K562 (cell line): ENCODE measurements around the gene LGALS16. TPM values are rescaled to one million over a fixed set of nuclear protein-coding genes. Genes with fewer than 3 reads are reported as not detected.

Source experiments
- ATAC-seq: fragments of 200-7000 bp; cut with Tn5 transposase; 3 replicates; pipeline ENCODE4 v1.9.1; 2020; ENCODE audit warnings: moderate library complexity
- BruUV-seq: library from RNA; stranded (reverse); fragments of 400-500 nt; replicated peaks from 2 replicates; lab custom pipeline; 2021; lab: Mats Ljungman, UMichigan
- CTCF ChIA-PET: fragments of 300-600 bp; formaldehyde crosslinking; extraction: SDS; loops from one replicate; lab custom pipeline; 2021; ENCODE audit warnings: low intra/inter-chr PET ratio; lab: Yijun Ruan, JAX
- POLR2A ChIA-PET: fragments of 300-600, 350-650 bp; sonication (Branson Sonifier 250); formaldehyde crosslinking; extraction: SDS; loops from one replicate; lab custom pipeline; 2021; ENCODE audit warnings: antibody characterized with exemption, inconsistent platforms; lab: Yijun Ruan, JAX
- DNase-seq, 4 experiments: peaks; one replicate each; pipeline versions ENCODE4 v3.0.0 to v3.0.0-alpha.2; 2011 to 2018; ENCODE audit warnings: low spot score in 3 of 4, mixed read lengths in 3 of 4; ENCODE audit errors: extremely low read depth in 1 of 4
- FAIRE-seq: peaks from 2 replicates; lab custom pipeline; 2011; peaks lifted over from hg19 to GRCh38; lab: Jason Lieb, UNC
- H2AFZ ChIP-seq: 2 replicates; pipeline ENCODE4 v1.6.0; 2011; ENCODE audit warnings: low read depth, low read length, control low read depth, inconsistent platforms
- H3K27ac ChIP-seq: fragments of 200-600 bp; 3 replicates; pipeline ENCODE4 v1.8.0; 2011; ENCODE audit warnings: low read depth, mild to moderate bottlenecking, control low read depth, inconsistent platforms, low read length, moderate library complexity, mixed read lengths; ENCODE audit errors: extremely low read depth
- H3K27me3 ChIP-seq, 2 experiments: fragments of 300-600 bp in 1 of 2; 2 replicates in 1 of 2; 3 replicates in 1 of 2; pipeline versions ENCODE4 v1.6.0 to v1.8.0; 2011; ENCODE audit warnings: inconsistent platforms in 2 of 2, low read length in 2 of 2, mild to moderate bottlenecking in 1 of 2, mixed read lengths in 1 of 2, moderate library complexity in 1 of 2; ENCODE audit not compliant: control insufficient read depth in 2 of 2, insufficient read depth in 2 of 2
- H3K36me3 ChIP-seq: fragments of 300-600 bp; 3 replicates; pipeline ENCODE4 v1.8.0; 2011; ENCODE audit warnings: mild to moderate bottlenecking, low read length, inconsistent platforms; ENCODE audit not compliant: control insufficient read depth, insufficient read depth
- H3K4me1 ChIP-seq, 2 experiments: fragments of 200-600 bp in 1 of 2; replicated peaks in 1 of 2; 2 replicates in 1 of 2; 3 replicates in 1 of 2; pipeline versions ENCODE4 v1.5.1 to v1.8.0; 2011; ENCODE audit warnings: inconsistent platforms in 2 of 2, low read length in 2 of 2, mild to moderate bottlenecking in 1 of 2, mixed read lengths in 1 of 2, moderate library complexity in 1 of 2; ENCODE audit not compliant: control insufficient read depth in 2 of 2, insufficient read depth in 2 of 2
- H3K4me2 ChIP-seq: 2 replicates; pipeline ENCODE4 v1.6.1; 2011; ENCODE audit warnings: low read length, control low read depth, inconsistent platforms, mixed read lengths; ENCODE audit not compliant: insufficient read depth
- H3K4me3 ChIP-seq: fragments of 200-600 bp; sonication (generic), shearing (Covaris generic); 2 replicates; pipeline ENCODE4 v1.5.1; 2016; ENCODE audit warnings: control low read depth, inconsistent platforms
- H3K79me2 ChIP-seq: fragments of 200-600 bp; 3 replicates; pipeline ENCODE4 v1.8.0; 2011; ENCODE audit warnings: low read length, inconsistent platforms; ENCODE audit not compliant: control insufficient read depth, insufficient read depth
- H3K9ac ChIP-seq, 2 experiments: 2 replicates each; pipeline versions ENCODE4 v1.6.0 to v1.6.1; 2011; ENCODE audit warnings: low read depth in 2 of 2, low read length in 2 of 2, control low read depth in 1 of 2, inconsistent platforms in 1 of 2, mild to moderate bottlenecking in 1 of 2, mixed read lengths in 1 of 2; ENCODE audit not compliant: insufficient read depth in 1 of 2
- H3K9me1 ChIP-seq: one replicate; pipeline ENCODE4 v1.6.0; 2011; ENCODE audit warnings: inconsistent platforms, mild to moderate bottlenecking, low read length, moderate library complexity; ENCODE audit not compliant: control insufficient read depth, insufficient read depth
- H3K9me3 ChIP-seq: replicated peaks from 2 replicates; pipeline ENCODE4 v1.5.1; 2011; ENCODE audit warnings: low read depth, low read length, inconsistent platforms; ENCODE audit not compliant: control insufficient read depth, insufficient read depth
- H4K20me1 ChIP-seq: replicated peaks from 2 replicates; pipeline ENCODE4 v1.6.1; 2011; ENCODE audit warnings: low read length, inconsistent platforms, mixed read lengths; ENCODE audit not compliant: control insufficient read depth, insufficient read depth
- ELF2 ChIP-seq: fragments of 250-450 bp; sonication (Bioruptor Pico); IDR thresholded peaks from 2 replicates; pipeline ENCODE4 v1.5.0; 2021; ENCODE audit warnings: mild to moderate bottlenecking
- ESRRB ChIP-seq: fragments of 250-450 bp; sonication (Bioruptor Pico); IDR thresholded peaks from 2 replicates; pipeline ENCODE4 v1.5.0; 2020; ENCODE audit warnings: mild to moderate bottlenecking, moderate library complexity, borderline replicate concordance
- EZH2 ChIP-seq: IDR thresholded peaks from 2 replicates; pipeline ENCODE4 v1.6.1; 2012; ENCODE audit warnings: low read depth, mild to moderate bottlenecking, inconsistent platforms, low read length, borderline replicate concordance
- GABPB1 ChIP-seq: sonication (generic); formaldehyde crosslinking; IDR thresholded peaks from 2 replicates; pipeline ENCODE4 v1.8.0; 2022; ENCODE audit warnings: mild to moderate bottlenecking, missing genetic modification reagents
- HES1 ChIP-seq: fragments of 450-650 bp; IDR thresholded peaks from 2 replicates; pipeline ENCODE4 v1.6.1; 2016; ENCODE audit warnings: low read depth, mild to moderate bottlenecking, moderate library complexity
- ILF3 ChIP-seq: fragments of 450-650 bp; IDR thresholded peaks from 2 replicates; pipeline ENCODE4 v1.6.1; 2018; ENCODE audit warnings: antibody characterized with exemption, mild to moderate bottlenecking, moderate library complexity, borderline replicate concordance
- L3MBTL2 ChIP-seq: fragments of 450-650 bp; IDR thresholded peaks from 2 replicates; pipeline ENCODE4 v1.6.1; 2016; ENCODE audit warnings: mild to moderate bottlenecking, moderate library complexity
- MCM3 ChIP-seq: fragments of 450-650 bp; IDR thresholded peaks from 2 replicates; pipeline ENCODE4 v1.6.1; 2016
- RBFOX2 ChIP-seq: fragments of 200-400 bp; formaldehyde crosslinking; IDR thresholded peaks from 2 replicates; pipeline ENCODE4 v1.6.1; 2017; ENCODE audit warnings: low read depth, mild to moderate bottlenecking, low read length, moderate library complexity
- RBM15 ChIP-seq: fragments of 200-400 bp; formaldehyde crosslinking; IDR thresholded peaks from 2 replicates; pipeline ENCODE4 v1.6.1; 2018; ENCODE audit warnings: mild to moderate bottlenecking, low read length, moderate library complexity; ENCODE audit not compliant: insufficient read depth
- SNAPC5 ChIP-seq: fragments of 250-450 bp; sonication (Bioruptor Pico); IDR thresholded peaks from 2 replicates; pipeline ENCODE4 v1.8.0; 2021; ENCODE audit warnings: moderate library complexity, mild to moderate bottlenecking, inconsistent platforms
- TAL1 ChIP-seq: fragments of 450-650 bp; IDR thresholded peaks from 2 replicates; pipeline ENCODE4 v1.6.1; 2016; ENCODE audit warnings: mild to moderate bottlenecking
- YY1 ChIP-seq, 3 experiments: IDR thresholded peaks; 2 replicates each; pipeline ENCODE4 v1.6.1; 2011; ENCODE audit warnings: low read length in 2 of 3, mild to moderate bottlenecking in 2 of 3, moderate library complexity in 2 of 3, borderline replicate concordance in 1 of 3, control low read depth in 1 of 3, low read depth in 1 of 3; ENCODE audit not compliant: insufficient read depth in 3 of 3, insufficient replicate concordance in 2 of 3, control insufficient read depth in 1 of 3, insufficient read length in 1 of 3; ENCODE audit errors: extremely low read depth in 1 of 3
- ZNF165 ChIP-seq: fragments of 250-450 bp; sonication (Bioruptor Pico); IDR thresholded peaks from 2 replicates; pipeline ENCODE4 v1.4.0; 2020; ENCODE audit warnings: borderline replicate concordance
- ZNF644 ChIP-seq: fragments of 200-800 bp; sonication (Bioruptor generic); IDR thresholded peaks from 2 replicates; pipeline ENCODE4 v1.6.1; 2016; ENCODE audit warnings: low read depth, missing genetic modification characterization, missing compliant biosample characterization
- WGBS: fragments of 100-300 bp; shearing (Covaris generic); methylation state at CpG from one replicate; pipeline ENCODE4 v1.1.6; 2016; ENCODE audit warnings: low coverage, mixed read lengths; ENCODE audit not compliant: insufficient coverage; ENCODE audit errors: missing lambda C conversion rate; 5-methylcytosine and 5-hydroxymethylcytosine counted together
- in situ Hi-C: fragments of 300-500 bp; cut with MboI; formaldehyde crosslinking; loops from 4 replicates; pipeline ENCODE4 v1.15.0; 2018; ENCODE audit warnings: inconsistent platforms, mixed read lengths
- intact Hi-C: fragments of 100-400 bp; cut with micrococcal nuclease; formaldehyde crosslinking; loops from 2 replicates; pipeline ENCODE4 v1.14.2; 2022
- polyA plus RNA-seq, 8 experiments: library from polyadenylated mRNA; depleted of rRNA in 4 of 8; stranded (reverse) in 5 of 8; unstranded in 3 of 8; fragments of >200 nt; fragmentation: Nextera tagmentation in 2 of 8; fragmentation: Illumina TruSeq in 1 of 8; extraction: Ambion mirVana in 2 of 8; extraction: Trizol in 1 of 8; gene quantifications; 2 replicates each; pipeline versions ENCODE4 v1.2.1 to v1.2.3, GENCODE V29; 2011 to 2014; ENCODE audit warnings: inconsistent platforms in 1 of 8, missing spikeins in 1 of 8
- total RNA-seq, 7 experiments: library from RNA; depleted of rRNA in 6 of 7; stranded (reverse); fragments of >200 nt in 6 of 7; fragmentation: Illumina TruSeq in 2 of 7; extraction: Trizol in 2 of 7; gene quantifications; 2 replicates each; pipeline versions ENCODE4 v1.2.1 to v1.2.3, GENCODE V29; 2011 to 2021; ENCODE audit warnings: low replicate concordance in 1 of 7

Gene LGALS16
- total and polyA plus RNA-seq, 9 of the 15 experiments (the other 6 are each of a cell fraction or from before 2014, with no cell fraction given) = not detected

- H3K27ac ChIP-seq = no peak overlapping the region
- no peaks in the 10 kb centered on the region for H3K9me3 ChIP-seq
- no peak overlapping the region for H3K4me2 ChIP-seq
- no peak overlapping the region for H2AFZ ChIP-seq
- H4K20me1 ChIP-seq = no peaks in the 10 kb centered on the region
- POLR2A ChIA-PET = no interaction called here
- CTCF ChIA-PET = no interaction called here
- 0% methylated on average over 1 of the region's 1 CpG for WGBS
- DNase-seq = no peak
- H3K36me3 ChIP-seq = no peaks in the 10 kb centered on the region
- no peak overlapping the region for H3K4me3 ChIP-seq
- in situ Hi-C loops (no loop called here), intact Hi-C loops (no loop called here)
- no peaks in the 10 kb centered on the region for H3K4me1 ChIP-seq
- H3K27me3 ChIP-seq = peaks cover 0 to 9% of the 10 kb centered on the region in 2 experiments; a peak in 1 of 5 replicates
- TF ChIP-seq YY1 (IDR thresholded peaks at IDR 0.05; ENCODE audit: borderline replicate concordance in 1 of 3, control insufficient read depth in 1 of 3, extremely low read depth in 1 of 3, insufficient read depth in 3 of 3, insufficient read length in 1 of 3, insufficient replicate concordance in 2 of 3, low read depth in 1 of 3, low read length in 2 of 3) = no peak
- TF ChIP-seq RBM15 = no peak
- TF ChIP-seq ESRRB (CRISPR knock-in tag) = no peak
- TF ChIP-seq HES1 = no peak
- TF ChIP-seq TAL1 = no peak
- no peak for TF ChIP-seq RBFOX2
- TF ChIP-seq ZNF165 (CRISPR knock-in tag) = no peak
- TF ChIP-seq ZNF644 (tag) = no peak
- no peak for TF ChIP-seq ELF2
- TF ChIP-seq MCM3 = no peak
- TF ChIP-seq L3MBTL2 = no peak
- no peak for TF ChIP-seq EZH2
- TF ChIP-seq SNAPC5 (CRISPR knock-in tag) = no peak
- TF ChIP-seq ILF3 = no peak
- no peak for TF ChIP-seq GABPB1 (CRISPR knock-in tag)
- no peak for ATAC-seq
- no TSS peak for BruUV-seq
- H3K9ac ChIP-seq = no peak overlapping the region
- no peak for FAIRE-seq
- H3K9me1 ChIP-seq = no peaks in the 10 kb centered on the region
- no peaks in the 10 kb centered on the region for H3K79me2 ChIP-seq
Observed at GRCh38 chr19:39641773-39642172, 13.9 kb upstream of the LGALS16 start.
